Endothelial cell of umbilical vein (primary cell): ENCODE results near the gene KIN.

ENCODE experiments used
- CTCF ChIP-seq, 2 donors: IDR thresholded peaks; 1 replicate in 1 of 2; 2 replicates in 1 of 2; pipeline ENCODE4 v1.5.1; 2011; ENCODE audit warnings: low read length in 2 of 2, mild to moderate bottlenecking in 2 of 2, moderate library complexity in 2 of 2, control low read depth in 1 of 2, inconsistent platforms in 1 of 2, low read depth in 1 of 2; ENCODE audit not compliant: insufficient read depth in 1 of 2; ENCODE audit errors: extremely low read depth in 1 of 2
- EZH2 ChIP-seq: IDR thresholded peaks from 2 replicates; pipeline ENCODE4 v1.6.1; 2012; ENCODE audit warnings: borderline replicate concordance, low read depth, mild to moderate bottlenecking, moderate library complexity, low read length, inconsistent platforms; ENCODE audit not compliant: severe bottlenecking
- FOS ChIP-seq: IDR thresholded peaks from 2 replicates; pipeline ENCODE4 v1.6.1; 2011; ENCODE audit warnings: mild to moderate bottlenecking, low read length, moderate library complexity, borderline replicate concordance; ENCODE audit not compliant: insufficient read depth
- GATA2 ChIP-seq: IDR thresholded peaks from 2 replicates; pipeline ENCODE4 v1.7.0; 2011; ENCODE audit warnings: low read depth, mild to moderate bottlenecking, moderate library complexity, mixed read lengths, low read length; ENCODE audit not compliant: insufficient read length, insufficient read depth
- JUN ChIP-seq: IDR thresholded peaks from 2 replicates; pipeline ENCODE4 v1.6.1; 2011; ENCODE audit warnings: borderline replicate concordance, low read depth; ENCODE audit not compliant: insufficient read length, insufficient read depth
- MAX ChIP-seq: IDR thresholded peaks from 2 replicates; pipeline ENCODE4 v1.6.1; 2011; ENCODE audit not compliant: insufficient read depth, insufficient read length
- MYC ChIP-seq: IDR thresholded peaks from one replicate; pipeline ENCODE4 v1.6.1; 2011; ENCODE audit warnings: mild to moderate bottlenecking, low read depth, low read length
- POLR2A ChIP-seq: IDR thresholded peaks from 2 replicates; pipeline ENCODE4 v1.6.1; 2012; ENCODE audit warnings: low read depth, mild to moderate bottlenecking, control low read depth, low read length
- POLR2AphosphoS5 ChIP-seq: IDR thresholded peaks from 2 replicates; pipeline ENCODE4 v1.6.1; 2012; ENCODE audit warnings: low read depth, mild to moderate bottlenecking, control low read depth, low read length, moderate library complexity; ENCODE audit not compliant: insufficient read depth

GRCh38 chr10:7744307-7744706, 43.5 kb downstream of the KIN start:
- TF ChIP-seq EZH2 (no peak), POLR2A (no peak), FOS (no peak), MAX (no peak), POLR2AphosphoS5 (no peak), CTCF (IDR thresholded peaks at IDR 0.05; ENCODE audit: extremely low read depth in 1 of 2, insufficient read depth in 1 of 2, low read depth in 1 of 2, low read length in 2 of 2) (no peak), JUN (no peak), MYC (no peak), GATA2 (no peak)
